Activated CD8-positive, alpha-beta memory T cell treated with anti-CD3 and anti-CD28 coated beads, Interleukin-2, amount 50 U/mL, for 1 hour (primary cell): ENCODE measurements around the gene LCTL.
"Not testable (repeated sequence)": the region's sequence is repeated elsewhere in the genome, so short reads cannot be mapped to it uniquely, and the experiment has no call there.

Experiments used
- DNase-seq: peaks from one replicate; pipeline ENCODE4 v3.0.0-alpha.2; 2020; ENCODE audit errors: extremely low read depth

Gene LCTL

DNA sequence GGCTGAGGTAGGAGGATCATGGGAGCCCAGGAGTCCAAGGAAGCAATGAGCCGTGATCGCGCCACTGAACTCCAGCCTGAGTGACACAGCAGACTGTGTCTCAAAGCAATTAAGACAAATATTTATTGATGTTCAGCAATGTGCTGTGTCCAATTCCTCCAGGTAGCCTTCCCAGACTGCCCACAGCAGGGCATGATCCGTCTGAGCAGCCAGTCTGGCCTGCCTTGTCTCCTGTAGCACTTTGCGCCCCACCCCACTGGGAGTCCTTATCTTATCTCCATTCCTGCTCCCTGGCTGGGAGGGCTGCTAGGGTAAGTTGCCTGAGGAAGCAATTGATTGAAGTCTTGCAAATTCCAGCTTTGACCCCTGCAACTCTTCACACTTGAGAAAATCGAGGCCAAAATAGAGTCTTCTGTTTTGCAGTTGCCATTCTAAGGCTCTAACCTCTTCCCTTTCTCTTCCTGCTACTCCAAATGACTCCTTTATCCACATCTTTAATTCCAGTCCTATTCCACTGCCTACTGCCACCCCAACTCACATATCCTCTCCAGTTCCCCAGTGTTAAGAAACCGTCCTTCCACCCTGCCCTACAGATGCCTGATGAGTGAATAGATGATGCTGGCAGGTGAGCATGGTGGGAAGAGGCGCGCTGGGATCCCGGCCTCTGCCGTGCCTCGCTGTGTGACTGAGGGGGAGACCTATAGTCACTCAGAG, 26.9 kb upstream of the LCTL start:
- no peak for DNase-seq

DNA sequence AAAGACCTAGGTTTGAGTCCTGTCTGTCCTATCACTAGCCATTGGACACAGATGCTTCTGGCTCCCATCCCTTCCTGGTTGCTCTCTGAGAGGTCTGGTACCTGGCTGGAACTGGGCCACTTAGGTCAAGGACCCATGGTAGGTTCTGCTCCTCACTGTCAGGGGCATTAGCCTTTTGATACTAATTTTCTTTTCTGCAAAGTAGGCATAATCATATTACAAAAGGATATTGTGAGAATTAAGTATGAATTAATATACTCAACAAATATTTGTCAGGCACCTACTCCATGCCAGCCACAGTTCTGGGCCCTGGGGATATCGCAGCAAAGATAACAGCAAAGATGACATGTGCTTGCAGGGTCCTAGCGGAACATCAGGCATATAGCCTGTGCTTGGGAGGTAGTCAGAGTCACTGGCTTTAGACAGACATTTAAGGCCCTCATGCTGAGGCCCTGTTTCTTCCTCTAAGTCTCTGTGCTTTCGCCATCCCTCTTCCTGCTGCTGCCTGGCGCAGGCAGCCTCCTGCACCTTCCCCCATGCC, 25.6 kb upstream of the LCTL start:
- DNase-seq, result no peak

DNA sequence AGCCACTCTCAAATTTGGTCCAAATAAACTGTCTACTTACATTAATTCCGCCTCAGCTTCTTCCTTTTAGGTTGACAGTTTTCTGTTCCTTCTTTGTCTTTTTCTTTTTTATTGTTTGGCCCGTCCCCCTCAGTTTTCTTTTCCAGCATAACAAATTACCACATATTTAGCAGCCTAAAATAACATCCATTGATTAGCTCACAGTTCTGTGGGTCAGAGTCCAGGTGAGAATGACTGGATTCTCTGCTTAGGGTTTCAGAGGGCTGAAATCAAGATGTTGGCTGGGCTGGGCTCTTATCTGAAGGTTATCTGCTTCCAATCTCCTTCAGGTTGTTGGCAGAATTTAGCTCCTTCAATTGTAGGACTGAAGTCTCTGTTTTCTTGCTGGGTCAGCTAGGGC, 24.6 kb upstream of the LCTL start:
- no peak for DNase-seq

GRCh38 chr15:66589429-66589828, 23.6 kb upstream of the LCTL start:
- DNase-seq, result not testable (repeated sequence)

GRCh38 chr15:66588971-66589370, 23.2 kb upstream of the LCTL start:
- DNase-seq, result no peak

GRCh38 chr15:66588537-66588936, 22.7 kb upstream of the LCTL start:
- DNase-seq, result no peak

- DNase-seq, result no peak
Observed at GRCh38 chr15:66587749-66588148, 22.0 kb upstream of the LCTL start.

DNA sequence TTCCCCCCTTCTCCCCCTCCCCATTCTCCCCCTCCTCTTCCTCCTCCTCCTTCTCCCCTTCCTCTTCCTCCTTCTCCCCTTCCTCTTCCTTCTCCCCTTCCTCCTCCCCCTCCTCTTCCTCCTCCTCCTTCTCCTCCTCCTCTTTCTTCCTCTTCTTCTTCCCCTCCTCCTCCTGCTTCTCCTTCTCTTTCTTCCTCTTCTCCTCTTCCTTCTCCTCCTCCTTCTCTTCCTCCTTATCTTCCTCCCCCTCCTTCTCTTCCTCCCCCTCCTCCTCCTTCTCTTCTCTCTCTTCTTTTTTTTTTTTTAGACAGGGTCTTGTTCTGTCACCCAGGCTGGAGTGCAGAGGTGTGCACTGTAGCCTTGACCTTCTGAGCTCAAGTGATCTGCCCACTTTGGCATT, 21.2 kb upstream of the LCTL start:
- DNase-seq, result no peak

- no peak for DNase-seq
Observed at GRCh38 chr15:66586155-66586976, 20.6 kb upstream of the LCTL start.

- DNase-seq, result no peak
Observed at GRCh38 chr15:66581972-66582537, 16.3 kb upstream of the LCTL start.

DNA sequence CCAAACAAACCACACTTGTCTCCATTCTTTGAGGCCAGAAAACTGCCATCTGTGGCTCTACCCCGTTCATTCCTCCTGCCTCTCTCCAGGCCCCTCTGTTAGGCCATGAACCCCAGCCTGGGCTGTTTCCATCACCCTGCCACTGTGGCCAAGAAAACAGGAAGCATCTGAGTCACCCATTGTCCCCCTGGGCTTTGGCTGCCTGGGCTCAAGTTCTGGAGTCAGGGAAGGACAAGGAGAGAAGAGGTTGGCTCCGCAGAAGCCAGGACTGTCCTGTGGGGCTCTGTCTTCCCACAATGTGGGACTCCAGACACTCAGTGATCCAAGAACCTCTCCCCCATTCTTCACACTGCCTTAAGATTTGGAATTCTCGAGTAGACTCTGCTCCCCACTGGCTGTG, 14.8 kb upstream of the LCTL start:
- no peak for DNase-seq

DNA sequence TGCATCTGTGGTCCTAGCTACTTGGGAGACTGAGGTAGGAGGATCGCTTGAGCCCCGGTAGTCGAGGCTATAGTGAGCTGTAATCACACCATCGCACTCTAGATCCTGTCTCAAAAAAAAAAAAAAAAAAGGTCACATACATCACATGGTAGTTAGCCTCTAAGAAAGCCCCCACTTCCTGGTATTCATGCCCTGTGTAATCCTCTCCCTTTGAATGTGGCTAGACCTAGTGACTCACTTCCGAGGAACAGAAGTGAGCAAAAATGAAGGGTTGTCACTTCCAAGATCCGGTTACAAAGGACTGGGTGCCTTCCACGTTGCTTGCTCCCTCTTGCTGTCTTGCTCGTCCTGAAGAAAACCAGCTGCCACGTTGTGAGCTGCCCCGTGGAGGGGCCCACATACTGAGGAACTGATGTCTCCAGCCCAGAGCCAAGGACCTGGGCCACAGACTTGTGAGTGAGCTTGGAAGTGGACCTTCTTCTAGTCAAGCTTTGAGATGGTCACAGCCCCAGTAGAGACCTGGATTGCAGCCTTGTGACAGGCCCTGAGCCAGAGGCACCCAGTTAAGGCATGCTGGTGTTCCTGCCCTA, 12.6 kb upstream of the LCTL start:
- DNase-seq, result no peak

DNA sequence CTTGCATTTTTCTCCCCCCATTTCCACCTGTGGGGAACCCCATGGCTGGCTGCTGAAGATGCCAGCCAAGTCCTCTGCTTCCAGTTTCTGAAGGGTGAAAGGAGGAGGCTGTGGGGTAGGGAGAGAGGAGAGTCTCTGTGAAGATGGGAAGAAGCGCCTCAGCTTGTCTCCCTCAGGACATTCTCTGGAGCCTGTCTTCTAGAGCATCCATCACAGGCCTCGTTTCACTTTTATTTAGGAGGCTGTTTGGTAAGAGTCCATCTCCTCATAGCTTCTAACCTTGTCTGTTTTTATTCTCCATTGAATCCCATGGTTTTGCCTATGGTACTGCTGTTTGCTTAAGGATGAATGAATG, 8.8 kb upstream of the LCTL start:
- DNase-seq, result no peak

DNA sequence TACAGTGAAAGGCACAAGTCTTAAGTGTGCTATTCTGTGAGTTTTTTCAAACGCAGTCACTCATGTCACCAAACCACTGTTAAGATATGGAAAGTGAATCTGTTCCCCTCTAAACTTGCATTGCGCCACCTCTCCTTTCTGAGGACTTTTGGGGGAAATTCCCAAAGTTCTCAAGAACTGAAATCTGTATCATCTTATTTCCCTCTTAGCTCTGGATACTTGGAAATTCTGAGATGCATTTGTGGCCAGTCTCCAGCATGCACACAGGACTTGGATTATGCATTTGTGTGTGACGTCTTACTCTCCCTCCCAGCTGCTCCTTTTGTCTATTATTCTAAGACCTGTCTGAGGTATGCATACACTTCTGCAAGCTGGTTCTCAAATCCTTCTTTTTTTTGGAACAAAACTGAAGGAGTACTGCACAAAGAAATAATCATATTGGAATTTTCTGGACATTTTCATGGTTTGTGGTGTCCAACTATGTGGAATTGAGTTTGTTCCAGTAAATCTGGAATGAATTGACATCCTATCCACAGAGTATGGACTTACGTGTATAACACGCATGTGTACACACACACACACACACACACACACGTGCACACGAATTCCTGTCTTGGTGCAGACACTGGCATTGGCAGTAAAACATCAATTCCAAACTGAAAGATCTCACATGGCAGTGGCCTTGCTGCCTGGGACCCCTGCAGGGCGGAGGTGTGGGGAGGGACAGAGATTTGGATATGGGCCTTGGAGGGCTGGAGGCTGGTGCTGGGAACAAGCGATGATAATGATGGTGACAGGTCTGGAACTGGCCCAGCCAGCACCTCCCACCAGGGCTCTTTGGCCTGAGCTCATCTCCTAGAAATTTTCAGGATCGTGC, 8.2 kb upstream of the LCTL start:
- no peak for DNase-seq

DNA sequence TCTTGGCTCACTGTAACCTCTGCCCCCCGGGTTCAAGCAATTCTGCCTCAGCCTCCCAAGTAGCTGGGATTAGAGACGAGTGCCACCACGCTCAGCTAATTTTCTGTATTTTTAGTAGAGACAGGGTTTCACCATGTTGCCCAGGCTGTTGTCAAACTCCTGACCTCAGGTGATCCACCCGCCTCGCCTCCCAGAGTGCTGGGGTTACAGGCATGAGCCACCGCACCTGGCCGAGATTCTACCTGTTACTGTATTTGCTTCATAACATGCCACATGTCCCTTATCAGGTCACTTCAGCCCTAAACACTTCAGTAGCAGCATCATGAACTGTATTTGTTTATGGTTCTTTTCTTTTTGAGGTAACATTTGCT, 7.5 kb upstream of the LCTL start:
- no peak for DNase-seq

GRCh38 chr15:66572146-66572545, 6.3 kb upstream of the LCTL start:
- no peak for DNase-seq

- no peak for DNase-seq
Observed at GRCh38 chr15:66570842-66571478, 5.2 kb upstream of the LCTL start.

GRCh38 chr15:66570327-66570726, 4.5 kb upstream of the LCTL start:
- no peak for DNase-seq

GRCh38 chr15:66569461-66570137, 3.8 kb upstream of the LCTL start:
- no peak for DNase-seq

GRCh38 chr15:66567897-66568296, 2.1 kb upstream of the LCTL start:
- DNase-seq, result no peak
